IPS-18a (cell line): Measurements from ENCODE around the gene SHROOM3.

Source experiments
- H3K27ac ChIP-seq: one replicate; pipeline ENCODE4 v1.5.1; 2013; ENCODE audit warnings: low read length
- H3K27me3 ChIP-seq: one replicate; pipeline ENCODE4 v1.6.1; 2013; ENCODE audit warnings: mild to moderate bottlenecking, low read length; ENCODE audit not compliant: control insufficient read depth, insufficient read depth
- H3K36me3 ChIP-seq: one replicate; pipeline ENCODE4 v1.6.1; 2013; ENCODE audit warnings: low read depth, low read length; ENCODE audit not compliant: control insufficient read depth
- H3K4me1 ChIP-seq: one replicate; pipeline ENCODE4 v1.6.1; 2013; ENCODE audit warnings: low read depth, low read length; ENCODE audit not compliant: control insufficient read depth
- H3K4me3 ChIP-seq: one replicate; pipeline ENCODE4 v1.5.1; 2013; ENCODE audit warnings: low read length
- H3K9ac ChIP-seq: one replicate; pipeline ENCODE4 v1.6.1; 2013; ENCODE audit warnings: mild to moderate bottlenecking, low read length, moderate library complexity
- H3K9me3 ChIP-seq: one replicate; pipeline ENCODE4 v1.6.1; 2013; ENCODE audit warnings: low read depth, low read length; ENCODE audit not compliant: control insufficient read depth

The SHROOM3 gene

GRCh38 chr4:76831711-76832373, 396.8 kb downstream of the SHROOM3 start:
- no peaks in the 10 kb centered on the region for H3K9me3 ChIP-seq
- H3K9ac ChIP-seq: no peak overlapping the region
- no peaks in the 10 kb centered on the region for H3K36me3 ChIP-seq
- peaks cover 11% of the 10 kb centered on the region for H3K4me1 ChIP-seq
- no peak overlapping the region for H3K27ac ChIP-seq
- no peaks in the 10 kb centered on the region for H3K27me3 ChIP-seq
- H3K4me3 ChIP-seq: no peak overlapping the region
